Loucy (cell line): ENCODE data around the gene IL13RA1.

ENCODE experiments used
- EZH2phosphoT487 ChIP-seq: fragments of 200-600 bp; IDR thresholded peaks from 2 replicates; pipeline ENCODE4 v1.6.1; 2018; ENCODE audit warnings: antibody characterized with exemption, mild to moderate bottlenecking, moderate library complexity, borderline replicate concordance
- TF ChIP-seq, protein P1 (sequence below): fragments of 200-600 bp; sonication (generic); conservative IDR thresholded peaks from 2 replicates; pipeline ENCODE4 v1.5.1; 2014; ENCODE audit warnings: mild to moderate bottlenecking, antibody characterized with exemption, low read length

DNA sequence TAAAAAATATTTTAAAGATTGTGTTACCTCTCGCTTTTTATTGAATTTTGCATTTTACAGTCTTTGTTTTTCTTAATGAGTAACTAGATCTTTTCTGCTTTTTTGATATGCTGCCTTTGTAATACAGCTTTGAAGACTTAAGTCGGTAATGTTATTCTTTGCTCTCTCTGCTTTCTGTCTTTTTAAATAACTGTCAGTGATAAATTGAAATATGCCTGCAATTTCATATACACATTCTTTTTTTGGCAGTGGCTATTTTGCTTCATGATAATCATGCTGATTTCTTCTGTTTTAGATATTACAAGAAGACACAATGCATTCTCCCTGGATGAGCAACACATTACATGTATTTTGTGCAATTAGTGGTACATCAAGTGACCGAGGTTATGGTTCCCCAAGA is 42.0 kb upstream of the IL13RA1 start:
- no peak for TF ChIP-seq EZH2phosphoT487
- TF ChIP-seq, protein P1, sequence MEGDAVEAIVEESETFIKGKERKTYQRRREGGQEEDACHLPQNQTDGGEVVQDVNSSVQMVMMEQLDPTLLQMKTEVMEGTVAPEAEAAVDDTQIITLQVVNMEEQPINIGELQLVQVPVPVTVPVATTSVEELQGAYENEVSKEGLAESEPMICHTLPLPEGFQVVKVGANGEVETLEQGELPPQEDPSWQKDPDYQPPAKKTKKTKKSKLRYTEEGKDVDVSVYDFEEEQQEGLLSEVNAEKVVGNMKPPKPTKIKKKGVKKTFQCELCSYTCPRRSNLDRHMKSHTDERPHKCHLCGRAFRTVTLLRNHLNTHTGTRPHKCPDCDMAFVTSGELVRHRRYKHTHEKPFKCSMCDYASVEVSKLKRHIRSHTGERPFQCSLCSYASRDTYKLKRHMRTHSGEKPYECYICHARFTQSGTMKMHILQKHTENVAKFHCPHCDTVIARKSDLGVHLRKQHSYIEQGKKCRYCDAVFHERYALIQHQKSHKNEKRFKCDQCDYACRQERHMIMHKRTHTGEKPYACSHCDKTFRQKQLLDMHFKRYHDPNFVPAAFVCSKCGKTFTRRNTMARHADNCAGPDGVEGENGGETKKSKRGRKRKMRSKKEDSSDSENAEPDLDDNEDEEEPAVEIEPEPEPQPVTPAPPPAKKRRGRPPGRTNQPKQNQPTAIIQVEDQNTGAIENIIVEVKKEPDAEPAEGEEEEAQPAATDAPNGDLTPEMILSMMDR = no peak
